Stomach smooth muscle (tissue), 2 donors: ENCODE results near the gene ADD2.
"Not testable (repeated sequence)": the region's sequence is repeated elsewhere in the genome, so short reads cannot be mapped to it uniquely, and the experiment has no call there.

Experiments used
- H3K27ac ChIP-seq: one replicate; pipeline ENCODE4 v1.7.0; 2013; ENCODE audit warnings: mild to moderate bottlenecking, low read length, inconsistent platforms
- H3K27me3 ChIP-seq, 2 donors: one replicate each; pipeline ENCODE4 v1.7.0; 2013; ENCODE audit warnings: low read length in 2 of 2; ENCODE audit not compliant: insufficient read depth in 2 of 2, control insufficient read depth in 1 of 2
- H3K36me3 ChIP-seq, 2 donors: one replicate each; pipeline ENCODE4 v1.7.0; 2013; ENCODE audit warnings: low read length in 2 of 2; ENCODE audit not compliant: control insufficient read depth in 2 of 2, insufficient read depth in 2 of 2
- H3K4me1 ChIP-seq: one replicate; pipeline ENCODE4 v1.7.0; 2013; ENCODE audit warnings: low read length; ENCODE audit not compliant: control insufficient read depth, insufficient read depth
- H3K4me3 ChIP-seq, 2 donors: one replicate each; pipeline ENCODE4 v1.7.0; 2013; ENCODE audit warnings: low read length in 2 of 2
- H3K9ac ChIP-seq, 2 donors: one replicate each; pipeline ENCODE4 v1.7.0; 2013; ENCODE audit warnings: low read length in 2 of 2, mild to moderate bottlenecking in 1 of 2
- H3K9me3 ChIP-seq, 2 donors: one replicate each; pipeline ENCODE4 v1.7.0; 2013; ENCODE audit warnings: low read length in 2 of 2; ENCODE audit not compliant: control insufficient read depth in 2 of 2
- donor health status: healthy.
- donor health status: Pancreatic carcinoma.

The ADD2 gene

DNA sequence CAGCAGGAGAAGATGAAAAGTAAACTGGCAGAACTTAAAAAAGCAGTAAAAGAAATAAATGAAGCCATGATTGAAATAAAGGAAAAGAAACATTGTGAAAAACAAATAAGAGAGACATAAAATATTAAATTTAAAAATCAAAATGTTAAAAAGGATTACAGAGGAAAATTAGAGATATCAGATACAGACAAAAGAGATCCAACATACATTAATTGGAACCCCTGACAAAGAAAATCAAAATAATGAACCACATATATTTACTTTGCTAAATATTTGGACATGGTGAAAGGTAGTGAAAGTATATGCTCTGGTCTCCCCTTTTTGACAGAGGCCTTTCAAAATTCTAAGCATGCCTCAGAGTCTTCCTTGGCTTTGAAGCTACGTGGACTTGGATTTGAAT, 134.5 kb downstream of the ADD2 start:
- Histone ChIP-seq H3K4me1 (no peaks in the 10 kb centered on the region), H3K36me3 (no peaks in the 10 kb centered on the region), H3K27me3 (no peaks in the 10 kb centered on the region), H3K27ac (no peak overlapping the region), H3K9me3 (peaks cover 0 to 5% of the 10 kb centered on the region in 2 donors), H3K4me3 (no peak overlapping the region), H3K9ac (no peak overlapping the region)

DNA sequence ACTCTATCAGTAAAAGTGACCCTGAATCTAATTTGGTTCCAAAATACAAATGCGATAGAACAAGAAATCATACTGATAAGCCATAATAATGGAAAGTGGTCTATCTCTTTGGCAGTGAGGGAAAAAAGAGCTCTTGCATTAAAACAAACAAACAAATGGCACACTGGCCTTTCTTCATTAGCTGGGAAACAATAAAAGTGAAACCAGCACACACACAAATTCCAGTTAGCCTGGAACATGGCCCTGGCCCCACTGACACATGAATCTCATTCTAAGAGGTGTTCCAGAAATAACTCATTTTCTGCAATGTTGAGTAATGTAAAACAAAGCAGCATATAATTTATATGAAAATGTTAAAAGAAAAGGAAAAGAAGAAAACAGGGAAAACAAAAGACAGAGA, 135.0 kb downstream of the ADD2 start:
- peaks cover 0 to 5% of the 10 kb centered on the region in 2 donors for H3K9me3 ChIP-seq
- H3K4me1 ChIP-seq, result no peaks in the 10 kb centered on the region
- no peak overlapping the region for H3K27ac ChIP-seq
- no peak overlapping the region for H3K4me3 ChIP-seq
- no peak overlapping the region for H3K9ac ChIP-seq
- no peaks in the 10 kb centered on the region for H3K36me3 ChIP-seq
- H3K27me3 ChIP-seq, result no peaks in the 10 kb centered on the region

DNA sequence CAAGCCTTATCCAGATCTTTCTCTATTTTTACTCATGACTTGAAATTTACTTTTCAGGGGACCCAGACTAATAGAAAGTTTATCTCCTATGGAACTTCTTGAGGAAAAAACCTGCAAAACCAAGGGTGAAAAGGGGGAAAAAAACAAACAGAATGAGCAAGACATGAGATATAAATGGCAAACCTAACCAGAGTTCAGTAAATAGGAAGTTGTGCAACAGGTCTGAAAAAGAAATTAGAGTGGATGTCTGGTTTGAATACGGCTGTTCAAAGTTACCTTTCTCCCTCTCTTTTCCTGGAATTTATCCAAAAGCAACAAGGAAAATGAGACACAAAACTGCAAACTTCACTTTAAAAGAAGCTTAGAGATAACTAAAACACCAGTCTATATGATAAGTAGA, 135.6 kb downstream of the ADD2 start:
- Histone ChIP-seq H3K9me3 (peaks cover 0 to 5% of the 10 kb centered on the region in 2 donors), H3K4me3 (no peak overlapping the region), H3K27ac (no peak overlapping the region), H3K4me1 (no peaks in the 10 kb centered on the region), H3K9ac (no peak overlapping the region), H3K27me3 (no peaks in the 10 kb centered on the region), H3K36me3 (no peaks in the 10 kb centered on the region)

DNA sequence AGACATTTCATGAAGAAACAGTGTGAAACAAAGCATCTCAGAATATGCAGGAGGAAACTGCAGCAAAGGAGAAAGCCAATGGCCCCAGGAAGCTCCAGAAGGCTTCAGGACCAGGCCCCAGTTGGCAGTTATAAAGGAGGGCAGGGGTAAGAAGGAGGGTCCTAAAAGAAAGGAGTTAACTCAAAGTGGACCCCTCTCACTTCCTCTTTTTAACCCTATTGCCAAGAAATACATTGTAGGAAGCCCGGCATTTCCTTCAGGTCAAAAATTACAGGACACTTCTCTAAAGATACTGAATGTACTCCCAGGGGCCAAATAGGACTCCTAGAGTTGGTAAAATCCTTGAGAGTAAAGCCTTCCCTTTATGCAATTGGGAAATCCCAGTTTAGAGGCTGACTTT, 137.2 kb downstream of the ADD2 start:
- Histone ChIP-seq H3K4me3 (no peak overlapping the region), H3K36me3 (no peaks in the 10 kb centered on the region), H3K9ac (no peak overlapping the region), H3K27ac (no peak overlapping the region), H3K27me3 (no peaks in the 10 kb centered on the region), H3K9me3 (peaks cover 0 to 5% of the 10 kb centered on the region in 2 donors), H3K4me1 (peaks cover 3% of the 10 kb centered on the region)

DNA sequence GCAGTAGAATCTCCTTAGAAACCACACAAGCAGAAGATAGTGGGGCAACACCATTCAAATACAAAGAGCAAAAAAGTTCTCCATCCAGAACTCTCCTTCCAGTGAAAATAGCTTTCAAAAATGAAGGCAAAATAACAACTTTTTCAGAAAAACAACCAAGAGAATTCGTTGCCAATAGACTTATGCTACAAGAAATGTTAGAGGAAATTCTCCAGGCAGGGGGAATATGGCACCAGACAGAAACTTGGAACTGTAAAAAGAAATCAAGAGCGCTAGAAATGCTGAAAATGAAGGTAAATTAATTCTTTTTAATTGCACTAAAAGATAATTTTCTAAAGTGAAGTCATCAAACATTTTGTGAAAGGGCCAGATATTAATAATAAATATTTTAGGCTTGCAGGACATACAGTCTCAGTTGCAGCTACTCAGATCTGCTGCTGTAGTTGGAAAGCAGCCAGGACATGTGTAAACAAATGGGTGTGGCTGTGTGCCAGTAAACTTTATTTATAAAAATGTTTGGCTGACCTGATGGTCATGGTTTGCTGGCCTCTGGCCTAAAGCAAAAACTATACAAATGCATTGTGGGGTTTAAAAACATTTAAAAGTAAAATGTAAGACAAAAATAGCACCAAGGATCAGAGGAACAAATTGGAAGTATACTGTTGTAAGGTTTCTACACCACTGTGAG, 140.6 kb downstream of the ADD2 start:
- no peaks in the 10 kb centered on the region for H3K36me3 ChIP-seq
- H3K9me3 ChIP-seq, result no peaks in the 10 kb centered on the region
- H3K4me1 ChIP-seq, result peaks cover 3% of the 10 kb centered on the region
- no peak overlapping the region for H3K9ac ChIP-seq
- H3K4me3 ChIP-seq, result no peak overlapping the region
- no peaks in the 10 kb centered on the region for H3K27me3 ChIP-seq
- no peak overlapping the region for H3K27ac ChIP-seq

DNA sequence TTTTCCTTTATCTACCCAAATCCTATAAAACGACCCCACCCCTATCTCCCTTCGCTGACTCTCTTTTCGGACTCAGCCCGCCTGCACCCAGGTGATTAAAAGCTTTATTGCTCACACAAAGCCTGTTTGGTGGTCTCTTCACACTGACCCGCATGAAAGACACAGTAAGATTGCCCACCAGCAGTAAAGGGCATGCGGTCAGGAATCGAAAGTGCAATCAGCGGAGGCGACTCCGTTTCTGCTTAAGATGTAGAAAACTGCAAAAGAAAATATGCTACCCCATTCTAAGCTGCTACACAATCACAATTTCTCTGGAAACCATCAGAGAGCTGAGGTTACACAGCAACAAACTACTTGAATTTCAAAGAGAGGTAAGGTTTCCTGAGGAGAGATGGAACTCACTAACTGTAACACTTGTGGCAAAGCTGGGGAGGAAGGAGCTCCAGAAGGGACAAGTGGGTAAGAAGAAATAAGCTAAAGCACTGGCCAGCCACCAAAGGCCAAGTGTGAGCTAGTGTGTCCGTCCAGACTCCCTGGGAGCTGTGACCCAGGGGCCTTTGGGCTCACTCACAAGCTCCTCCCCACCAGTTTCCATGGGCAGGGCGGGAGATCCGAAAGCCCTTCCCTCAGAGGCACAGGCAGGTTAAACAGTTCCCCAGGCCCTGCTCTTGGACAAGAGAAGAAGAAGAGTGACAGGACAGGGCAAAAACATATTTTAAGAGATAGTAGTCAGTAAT, 141.6 kb downstream of the ADD2 start:
- no peaks in the 10 kb centered on the region for H3K27me3 ChIP-seq
- H3K9me3 ChIP-seq, result no peaks in the 10 kb centered on the region
- H3K9ac ChIP-seq, result no peak overlapping the region
- H3K4me3 ChIP-seq, result no peak overlapping the region
- H3K27ac ChIP-seq, result no peak overlapping the region
- H3K4me1 ChIP-seq, result peaks cover 3% of the 10 kb centered on the region
- no peaks in the 10 kb centered on the region for H3K36me3 ChIP-seq

DNA sequence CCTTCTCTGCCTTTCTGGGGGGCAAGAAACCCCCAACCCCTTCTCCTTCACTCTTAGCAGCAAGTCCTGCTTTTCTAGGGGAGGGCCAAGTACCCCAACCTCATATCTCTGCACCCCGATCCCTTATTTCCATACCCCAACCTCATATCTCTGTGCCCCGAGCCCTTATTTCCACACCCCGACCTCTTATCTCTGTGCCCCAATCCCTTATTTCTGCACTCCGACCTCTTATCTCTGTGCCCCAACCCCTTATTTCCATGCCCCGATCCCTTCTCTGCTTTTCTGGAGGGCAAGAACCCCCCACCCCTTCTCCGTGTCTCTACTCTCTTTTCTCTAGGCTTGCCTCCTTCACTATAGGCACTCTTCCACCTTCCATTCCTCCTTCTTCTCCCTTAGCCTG, 146.5 kb downstream of the ADD2 start:
- H3K9ac ChIP-seq, H3K36me3 ChIP-seq, H3K27me3 ChIP-seq, H3K4me3 ChIP-seq, H3K4me1 ChIP-seq, H3K27ac ChIP-seq, H3K9me3 ChIP-seq: not testable (repeated sequence)

DNA sequence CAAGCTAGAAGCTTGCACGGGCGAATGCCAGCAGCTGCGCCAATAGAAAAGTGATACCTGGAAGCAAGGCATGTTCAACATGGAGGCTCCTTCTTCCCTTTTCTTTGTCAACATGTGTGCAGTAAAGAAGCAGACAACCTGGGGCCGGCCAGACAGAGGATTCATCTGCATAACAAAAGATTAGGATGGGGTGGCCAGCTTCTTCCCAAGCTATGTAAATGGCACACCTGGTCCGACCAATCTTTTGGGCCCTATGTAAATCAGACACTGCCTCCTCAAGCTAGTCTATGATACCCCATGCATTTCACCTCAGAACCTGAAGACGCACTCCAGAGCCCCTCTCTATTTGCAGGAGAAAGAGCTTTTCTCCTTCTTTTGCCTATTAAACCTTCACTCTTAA, 148.0 kb downstream of the ADD2 start:
- no peaks in the 10 kb centered on the region for H3K27me3 ChIP-seq
- no peaks in the 10 kb centered on the region for H3K9me3 ChIP-seq
- H3K36me3 ChIP-seq, result no peaks in the 10 kb centered on the region
- no peak overlapping the region for H3K9ac ChIP-seq
- no peak overlapping the region for H3K4me3 ChIP-seq
- no peaks in the 10 kb centered on the region for H3K4me1 ChIP-seq
- no peak overlapping the region for H3K27ac ChIP-seq

DNA sequence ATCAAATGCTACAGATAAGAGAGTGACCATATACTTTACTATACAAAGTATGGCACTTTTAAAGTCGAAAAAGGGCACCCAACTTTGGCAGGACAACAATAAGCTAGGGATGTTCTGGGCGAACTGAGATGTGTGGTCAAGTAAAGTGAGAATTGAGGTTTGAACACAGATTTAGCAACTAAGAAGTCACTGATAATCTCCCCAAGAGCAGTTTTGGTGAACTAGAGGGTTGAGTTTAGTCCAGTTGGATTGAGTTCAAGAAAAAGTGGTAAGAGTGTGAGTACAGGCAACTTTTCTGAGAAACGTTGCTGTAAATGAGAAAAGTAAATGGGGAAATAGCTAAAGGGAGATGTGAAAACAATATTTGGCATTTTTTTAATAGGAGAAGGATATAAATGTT, 148.8 kb downstream of the ADD2 start:
- no peak overlapping the region for H3K27ac ChIP-seq
- H3K27me3 ChIP-seq, result no peaks in the 10 kb centered on the region
- no peaks in the 10 kb centered on the region for H3K36me3 ChIP-seq
- no peak overlapping the region for H3K9ac ChIP-seq
- no peaks in the 10 kb centered on the region for H3K9me3 ChIP-seq
- no peak overlapping the region for H3K4me3 ChIP-seq
- H3K4me1 ChIP-seq, result no peaks in the 10 kb centered on the region

DNA sequence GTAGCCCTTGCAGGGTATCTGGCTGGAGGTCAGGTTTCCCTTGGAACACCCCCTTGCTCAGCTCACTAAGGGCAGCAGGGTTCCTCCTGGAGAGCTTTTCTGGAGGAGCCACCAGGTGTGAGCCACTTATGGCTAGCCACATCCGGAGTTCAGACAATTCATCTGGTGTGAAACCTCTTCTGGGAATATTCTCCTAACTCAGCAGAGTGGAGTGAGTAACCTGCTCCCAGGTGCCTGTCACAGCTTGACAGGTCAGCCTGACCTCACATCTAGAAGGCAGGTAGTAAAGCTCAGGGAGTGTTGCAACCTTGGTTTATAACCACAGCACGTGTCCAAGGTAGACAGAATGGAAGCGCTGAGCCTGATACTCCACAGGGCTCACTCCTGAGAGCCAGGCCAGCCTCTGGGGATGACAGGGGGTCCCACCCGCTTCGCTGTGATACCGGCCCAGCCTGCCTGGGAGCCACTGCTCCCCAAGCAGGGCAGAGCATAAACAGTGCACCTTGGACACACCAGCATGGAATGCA, 151.8 kb downstream of the ADD2 start:
- H3K9me3 ChIP-seq, result no peaks in the 10 kb centered on the region
- H3K4me1 ChIP-seq, result no peaks in the 10 kb centered on the region
- no peaks in the 10 kb centered on the region for H3K36me3 ChIP-seq
- H3K4me3 ChIP-seq, result no peak overlapping the region
- no peak overlapping the region for H3K9ac ChIP-seq
- no peak overlapping the region for H3K27ac ChIP-seq
- no peaks in the 10 kb centered on the region for H3K27me3 ChIP-seq

DNA sequence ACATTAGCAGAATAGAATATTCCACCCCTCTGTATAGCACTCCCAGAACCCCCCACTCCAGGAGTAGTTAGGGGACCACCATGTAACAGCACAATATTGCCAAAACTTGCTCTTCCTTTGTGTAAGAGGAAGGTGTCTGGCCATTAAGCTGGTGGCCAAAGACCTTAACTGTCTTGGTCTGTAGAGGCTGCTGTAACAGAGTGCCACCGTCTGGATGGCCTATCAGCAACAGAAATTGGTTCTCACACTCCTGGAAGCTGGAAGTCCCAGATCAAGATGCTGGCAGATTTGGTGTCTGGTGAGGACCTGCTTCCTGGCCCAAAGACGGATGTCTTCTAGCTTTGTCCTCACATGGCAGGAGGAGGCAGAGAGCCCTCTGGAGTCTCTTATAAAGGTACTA, 152.8 kb downstream of the ADD2 start:
- Histone ChIP-seq H3K4me3 (no peak overlapping the region), H3K27ac (no peak overlapping the region), H3K9ac (no peak overlapping the region), H3K4me1 (no peaks in the 10 kb centered on the region), H3K36me3 (no peaks in the 10 kb centered on the region), H3K9me3 (no peaks in the 10 kb centered on the region), H3K27me3 (peaks cover 0 to 4% of the 10 kb centered on the region in 2 donors)
